Stimulated activated CD8-positive, alpha-beta memory T cell treated with anti-CD3 and anti-CD28 coated beads, Interleukin-4, amount 100 ng/mL, for 24 hours (primary cell): ENCODE results near the gene SLC1A7.

Source experiments
- DNase-seq: peaks from one replicate; pipeline ENCODE4 v3.0.0-alpha.2; 2020; ENCODE audit warnings: low read depth

SLC1A7 gene

DNA sequence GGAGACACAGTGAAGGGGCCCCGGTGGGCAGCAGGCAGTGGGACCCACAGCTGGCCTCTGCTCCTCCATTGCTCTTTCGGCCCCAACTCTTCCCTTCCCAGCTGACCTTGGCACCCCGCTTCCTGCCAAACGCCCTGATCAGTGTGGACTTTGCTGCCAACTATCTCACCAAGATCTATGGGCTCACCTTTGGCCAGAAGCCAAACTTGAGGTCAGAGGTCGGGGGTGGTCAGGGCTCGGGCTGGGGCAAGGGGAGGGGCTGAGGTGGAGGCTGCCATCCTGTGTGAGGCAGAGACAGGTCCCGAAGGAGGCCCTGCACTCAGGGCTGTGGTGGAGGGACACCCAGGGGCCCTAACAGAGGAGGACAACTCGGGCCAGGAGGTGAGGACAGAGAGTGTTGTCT lies 66.7 kb downstream of the SLC1A7 start:
- DNase-seq, result no peak

GRCh38 chr1:53075206-53075605 lies 67.2 kb downstream of the SLC1A7 start:
- no peak for DNase-seq

DNA sequence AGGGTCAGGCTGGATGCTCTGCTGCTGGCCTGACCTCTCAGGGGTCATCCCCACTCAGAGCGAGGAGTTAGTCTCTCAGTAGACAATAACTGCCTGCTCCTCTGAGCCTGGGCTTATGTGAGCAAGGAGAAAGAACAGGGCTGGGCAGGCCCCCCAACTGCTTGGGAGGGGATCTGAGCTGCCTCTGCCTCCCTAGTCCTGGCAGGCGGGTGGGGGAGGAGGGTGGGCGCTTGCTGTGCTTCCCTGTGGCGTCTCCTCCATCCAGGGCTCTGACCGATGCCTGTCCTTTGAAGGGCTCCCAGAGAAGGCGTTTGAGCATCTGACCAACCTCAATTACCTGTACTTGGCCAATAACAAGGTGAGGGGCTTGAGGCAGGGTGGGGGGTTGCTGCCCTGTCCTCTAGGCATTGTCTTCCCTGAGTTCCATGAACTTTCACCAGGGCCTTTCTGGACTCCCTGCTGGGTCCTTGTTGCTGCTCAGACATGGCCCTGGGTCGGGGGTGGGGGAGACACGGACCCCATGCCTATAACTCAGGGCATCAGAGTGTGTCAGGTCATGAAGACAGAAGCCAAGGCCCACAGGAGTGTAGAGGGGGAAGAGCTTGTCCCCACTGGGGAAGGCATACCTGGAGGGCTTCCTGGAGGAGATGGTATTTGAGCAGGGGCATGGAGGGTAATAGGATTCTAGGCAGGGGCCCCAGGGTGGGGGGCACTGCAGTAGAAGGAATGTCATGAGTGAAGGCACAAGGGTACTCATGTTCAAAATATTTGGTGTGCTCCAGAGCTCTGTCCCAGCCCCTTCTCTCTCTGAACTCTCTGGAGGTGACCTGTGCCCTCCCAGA lies 67.9 kb downstream of the SLC1A7 start:
- no peak for DNase-seq

DNA sequence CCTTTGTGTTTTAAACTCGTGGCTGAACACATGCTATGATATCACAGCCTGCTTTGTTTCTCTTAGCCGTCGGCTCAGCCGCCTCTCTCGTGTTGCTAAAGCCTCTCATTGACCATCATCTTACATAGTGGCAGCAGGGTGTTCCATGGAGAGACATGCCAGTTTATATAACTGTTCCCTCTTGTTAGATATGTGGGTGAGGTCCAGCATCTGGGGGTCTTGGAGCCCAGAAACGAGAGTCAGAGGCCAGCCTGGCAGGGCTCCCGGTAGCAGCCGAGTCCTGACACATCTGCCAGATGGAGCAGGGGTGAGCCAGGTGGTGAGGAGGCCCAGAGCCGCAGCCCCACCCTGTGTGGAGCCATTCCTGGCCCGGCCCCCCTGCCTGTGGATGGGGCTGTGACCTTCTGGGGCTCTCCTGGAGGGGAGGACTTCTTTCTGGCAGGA lies 68.5 kb downstream of the SLC1A7 start:
- no peak for DNase-seq

DNA sequence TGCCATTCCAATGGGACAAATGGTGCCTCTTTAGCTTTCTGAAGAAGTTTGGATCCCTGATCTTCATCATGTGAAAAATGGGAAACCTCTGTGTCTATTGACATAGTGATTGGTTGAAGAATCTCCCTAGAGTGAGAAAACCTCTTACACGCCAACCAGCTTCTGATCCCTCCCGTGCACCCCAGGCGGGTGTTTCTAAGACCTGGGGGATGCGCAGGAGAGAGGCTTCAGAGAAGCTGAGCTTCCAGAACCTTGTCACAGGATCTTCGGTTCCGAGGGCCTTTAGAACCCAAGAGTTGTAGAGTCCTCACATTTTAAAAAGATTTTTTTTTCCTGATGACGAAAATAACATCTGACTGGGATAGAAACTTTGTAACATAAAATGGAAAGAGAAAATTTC lies 69.2 kb downstream of the SLC1A7 start:
- no peak for DNase-seq

GRCh38 chr1:53071915-53072314 lies 70.5 kb downstream of the SLC1A7 start:
- DNase-seq, result no peak

DNA sequence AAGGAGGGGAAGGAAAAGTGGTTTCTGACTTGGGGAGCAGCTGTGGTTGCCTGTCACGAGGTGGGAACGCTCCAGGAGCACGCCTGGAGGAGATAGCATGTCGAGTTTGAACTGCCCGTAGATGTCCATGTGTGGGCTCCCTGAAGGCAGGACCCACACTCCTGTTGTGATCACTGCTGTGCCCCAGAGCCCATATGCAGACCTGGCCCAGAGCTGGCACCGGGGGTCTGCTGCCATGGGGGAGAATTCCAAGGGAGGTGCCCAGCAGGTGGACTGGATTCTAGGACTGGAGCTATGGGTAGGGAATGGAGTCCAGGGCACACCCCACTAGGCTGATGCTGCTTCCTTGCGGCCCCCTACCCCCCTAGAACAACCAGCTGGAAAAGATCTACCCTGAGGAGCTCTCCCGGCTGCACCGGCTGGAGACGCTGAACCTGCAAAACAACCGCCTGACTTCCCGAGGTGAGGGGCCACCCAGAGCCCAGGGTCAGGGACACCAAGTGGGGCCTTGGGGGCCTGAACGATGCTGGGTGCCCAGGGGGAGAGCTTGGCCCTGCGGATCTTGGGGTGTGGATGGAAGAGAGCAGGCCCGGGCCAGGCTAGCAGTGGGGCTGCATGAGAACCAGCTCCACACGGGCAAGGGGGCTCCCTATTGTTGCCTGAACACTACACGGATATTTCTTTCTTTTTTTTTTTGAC lies 71.1 kb downstream of the SLC1A7 start:
- no peak for DNase-seq

GRCh38 chr1:53070621-53071020 lies 71.8 kb downstream of the SLC1A7 start:
- DNase-seq, result no peak

DNA sequence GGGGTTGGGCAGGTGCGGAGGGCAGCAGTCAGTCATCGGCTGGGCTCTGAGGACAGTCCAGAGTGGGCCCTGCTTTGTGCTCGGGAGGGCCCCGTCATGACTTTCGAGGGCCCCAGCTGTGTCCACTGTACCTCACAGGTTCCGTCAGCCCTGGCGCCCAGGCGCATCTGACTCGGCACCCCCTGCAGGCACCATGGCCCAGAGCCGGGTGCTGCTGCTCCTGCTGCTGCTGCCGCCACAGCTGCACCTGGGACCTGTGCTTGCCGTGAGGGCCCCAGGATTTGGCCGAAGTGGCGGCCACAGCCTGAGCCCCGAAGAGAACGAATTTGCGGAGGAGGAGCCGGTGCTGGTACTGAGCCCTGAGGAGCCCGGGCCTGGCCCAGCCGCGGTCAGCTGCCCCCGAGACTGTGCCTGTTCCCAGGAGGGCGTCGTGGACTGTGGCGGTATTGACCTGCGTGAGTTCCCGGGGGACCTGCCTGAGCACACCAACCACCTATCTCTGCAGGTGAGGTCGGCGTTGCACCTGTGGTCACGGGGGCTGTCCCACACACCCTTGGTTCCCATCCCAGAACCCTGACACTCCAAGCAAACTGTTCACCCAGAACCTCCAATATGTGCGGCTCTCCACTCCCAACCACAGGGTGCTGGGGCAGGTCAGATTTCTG lies 72.6 kb downstream of the SLC1A7 start:
- no peak for DNase-seq

GRCh38 chr1:53069265-53069662 lies 73.2 kb downstream of the SLC1A7 start:
- DNase-seq, result no peak

DNA sequence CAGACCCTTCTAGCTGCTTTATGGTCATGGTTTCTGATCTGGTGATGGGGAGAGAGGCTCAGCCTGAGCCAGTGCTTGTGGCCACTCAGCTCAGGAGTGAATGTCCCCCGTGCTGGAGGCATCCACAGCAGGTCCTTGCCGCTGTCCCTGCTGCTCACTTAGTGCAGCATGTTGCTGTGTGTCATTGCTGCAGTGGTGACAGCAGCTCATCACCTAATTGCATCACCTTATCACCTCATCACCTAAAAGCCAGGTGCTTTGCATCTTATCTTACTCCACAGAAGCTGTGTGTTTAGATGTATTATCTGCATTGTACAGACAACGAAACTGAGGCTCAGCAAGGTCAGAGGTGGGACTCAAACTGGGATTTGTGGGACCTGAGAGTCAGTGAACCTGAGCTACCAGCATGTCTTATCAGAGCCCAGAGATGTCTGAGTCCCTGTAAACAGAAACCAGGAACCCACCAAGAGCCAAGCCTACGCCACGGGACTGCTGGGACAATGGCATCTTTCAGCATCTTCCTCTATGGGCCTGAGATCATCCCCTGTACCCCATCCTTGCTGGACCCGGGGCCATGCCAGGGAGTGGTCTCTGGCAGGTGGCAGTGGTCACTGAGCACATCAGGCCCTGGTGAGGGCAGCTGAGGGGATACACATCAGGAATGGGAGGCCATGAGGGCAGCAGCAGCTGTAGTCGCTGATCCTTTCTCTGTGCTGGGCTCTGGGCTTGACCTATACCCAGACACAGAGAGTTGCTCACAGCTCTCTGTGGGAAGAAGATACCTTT lies 73.9 kb downstream of the SLC1A7 start:
- DNase-seq, result no peak

DNA sequence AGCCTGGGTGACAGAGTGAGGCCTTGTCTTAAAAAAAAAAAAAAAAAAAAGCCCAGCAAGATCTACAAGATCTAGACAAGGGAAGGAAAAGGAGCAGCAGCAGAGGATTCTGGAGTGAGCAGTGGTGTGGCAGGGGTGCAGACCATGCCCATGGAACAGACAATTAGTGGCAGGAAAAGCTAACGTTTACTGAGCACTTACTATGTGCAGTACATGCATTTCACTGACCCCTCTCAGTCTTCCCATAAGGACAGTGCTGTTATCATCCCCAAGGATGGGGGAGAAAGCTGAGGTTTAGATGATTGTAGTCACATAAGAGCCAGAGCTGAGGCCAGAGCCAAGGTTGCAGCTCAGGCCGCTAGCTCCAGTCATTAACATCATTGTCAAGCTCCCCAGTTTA lies 74.6 kb downstream of the SLC1A7 start:
- no peak for DNase-seq

DNA sequence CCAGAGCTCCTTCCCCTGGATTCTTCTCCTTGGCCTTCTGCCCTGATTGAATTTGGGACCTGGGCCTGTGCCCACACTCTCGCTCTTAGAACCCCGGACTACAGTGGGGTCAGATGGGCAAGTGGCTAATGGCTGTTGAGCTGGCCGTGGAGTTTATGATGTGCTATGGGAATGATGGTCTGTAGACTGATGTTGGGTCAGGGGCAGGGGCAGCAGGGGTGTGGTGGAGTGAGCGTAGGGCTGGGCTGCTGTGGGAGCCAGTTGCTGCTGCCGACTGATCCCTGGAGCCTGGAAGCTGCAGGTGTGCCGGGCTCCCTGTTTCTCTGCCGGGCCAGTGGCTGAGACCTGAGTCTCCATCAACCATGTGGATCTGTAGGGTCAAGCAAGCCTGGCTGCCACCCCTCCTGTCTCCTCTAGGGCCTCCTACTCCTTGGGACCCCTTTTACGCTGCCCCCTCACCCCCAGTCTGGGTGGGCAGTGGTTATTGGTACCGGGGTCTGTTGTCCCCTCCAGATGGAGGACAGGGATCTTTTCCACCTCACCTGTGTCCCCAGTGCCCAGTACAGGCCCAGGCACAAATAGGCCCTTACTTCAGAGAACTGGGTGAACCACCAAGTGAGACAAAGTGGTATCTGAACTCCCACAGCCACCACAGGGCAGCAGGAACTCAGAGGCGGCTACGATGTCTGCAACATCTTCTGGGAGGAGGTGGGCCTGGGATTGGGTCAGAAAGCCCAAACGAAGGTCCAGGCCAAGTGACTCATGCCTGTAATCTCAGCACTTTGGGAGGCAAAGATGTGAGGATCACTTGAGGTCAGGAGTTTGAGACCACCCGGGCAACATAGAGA lies 75.3 kb downstream of the SLC1A7 start:
- DNase-seq, result no peak

DNA sequence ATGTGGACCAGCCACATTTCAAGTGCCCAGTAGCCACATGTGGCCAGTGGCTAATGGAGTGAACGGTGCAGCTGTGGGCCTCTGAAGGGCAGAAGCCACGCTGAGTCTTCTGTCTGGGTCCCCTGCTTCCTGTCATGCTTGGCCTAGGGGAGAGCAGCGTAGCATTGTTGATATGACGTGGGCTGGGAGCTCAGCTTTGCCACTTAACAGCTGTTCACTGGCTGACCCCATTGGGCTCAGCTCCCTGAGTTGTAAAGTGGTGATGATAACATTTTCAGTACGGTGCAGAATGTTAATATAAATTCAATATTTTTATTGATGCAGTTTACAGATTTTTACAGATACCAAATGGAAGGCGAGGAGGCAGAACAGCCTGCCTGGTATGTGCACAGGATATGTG lies 76.0 kb downstream of the SLC1A7 start:
- no peak for DNase-seq

DNA sequence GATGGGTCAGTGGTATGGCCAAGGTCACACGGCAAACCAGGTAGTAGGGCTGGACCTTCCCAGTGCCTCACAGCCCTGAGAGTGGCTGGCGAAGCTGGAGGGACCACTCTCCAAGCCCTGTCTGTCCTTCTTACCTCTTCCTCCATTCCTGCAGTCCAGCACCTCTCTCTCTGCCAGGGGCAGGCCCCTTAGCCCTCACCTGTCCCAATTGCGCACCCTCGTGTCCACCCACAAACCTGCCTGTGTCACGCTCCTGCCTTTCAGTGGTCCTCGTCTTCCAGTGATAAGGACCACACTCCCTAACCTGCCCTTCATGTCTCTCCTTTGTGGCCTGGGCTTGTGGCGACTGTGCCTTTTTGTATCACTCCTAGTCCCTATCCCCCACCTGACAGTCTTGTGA lies 77.0 kb downstream of the SLC1A7 start:
- no peak for DNase-seq

- no peak for DNase-seq
These were observed 78.5 kb downstream of the SLC1A7 start for GRCh38 chr1:53063744-53064515.

DNA sequence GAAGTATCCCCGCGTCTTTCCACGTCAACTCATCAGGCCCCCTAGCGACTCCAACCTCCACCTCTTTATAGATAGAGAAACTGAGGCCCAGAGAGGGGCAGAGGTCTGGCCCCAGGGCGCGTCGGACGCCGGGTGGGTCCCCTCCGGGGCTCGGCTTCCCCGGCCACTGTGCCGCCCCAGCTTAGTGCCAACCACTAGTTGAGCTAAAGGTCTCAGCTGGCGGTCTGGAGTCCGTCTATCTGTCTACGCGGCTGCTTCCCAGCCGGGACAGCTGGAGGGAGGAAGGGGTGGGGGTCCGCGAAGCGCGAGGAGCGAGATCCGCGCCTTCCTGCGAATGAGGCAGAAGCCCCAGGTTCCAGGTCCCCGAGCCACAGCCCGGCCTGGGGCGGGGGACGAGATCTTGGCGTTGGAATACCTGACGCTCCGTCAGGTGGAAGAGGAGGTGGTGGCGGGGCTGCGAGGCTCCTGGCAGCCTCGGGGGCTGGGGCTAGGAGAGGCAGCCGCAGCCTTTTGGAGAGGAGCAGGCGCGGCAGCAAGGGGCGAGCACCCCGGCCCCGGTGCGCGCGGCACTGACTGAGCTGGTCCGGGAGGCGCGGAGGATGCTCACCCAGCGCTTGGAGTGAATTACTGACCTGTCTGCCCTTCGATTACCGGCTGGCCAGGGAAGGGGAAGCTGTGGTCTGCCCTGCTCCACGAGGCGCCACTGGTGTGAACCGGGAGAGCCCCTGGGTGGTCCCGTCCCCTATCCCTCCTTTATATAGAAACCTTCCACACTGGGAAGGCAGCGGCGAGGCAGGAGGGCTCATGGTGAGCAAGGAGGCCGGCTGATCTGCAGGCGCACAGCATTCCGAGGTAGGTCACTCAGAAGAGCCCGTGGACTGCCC lies 79.5 kb downstream of the SLC1A7 start:
- no peak for DNase-seq

DNA sequence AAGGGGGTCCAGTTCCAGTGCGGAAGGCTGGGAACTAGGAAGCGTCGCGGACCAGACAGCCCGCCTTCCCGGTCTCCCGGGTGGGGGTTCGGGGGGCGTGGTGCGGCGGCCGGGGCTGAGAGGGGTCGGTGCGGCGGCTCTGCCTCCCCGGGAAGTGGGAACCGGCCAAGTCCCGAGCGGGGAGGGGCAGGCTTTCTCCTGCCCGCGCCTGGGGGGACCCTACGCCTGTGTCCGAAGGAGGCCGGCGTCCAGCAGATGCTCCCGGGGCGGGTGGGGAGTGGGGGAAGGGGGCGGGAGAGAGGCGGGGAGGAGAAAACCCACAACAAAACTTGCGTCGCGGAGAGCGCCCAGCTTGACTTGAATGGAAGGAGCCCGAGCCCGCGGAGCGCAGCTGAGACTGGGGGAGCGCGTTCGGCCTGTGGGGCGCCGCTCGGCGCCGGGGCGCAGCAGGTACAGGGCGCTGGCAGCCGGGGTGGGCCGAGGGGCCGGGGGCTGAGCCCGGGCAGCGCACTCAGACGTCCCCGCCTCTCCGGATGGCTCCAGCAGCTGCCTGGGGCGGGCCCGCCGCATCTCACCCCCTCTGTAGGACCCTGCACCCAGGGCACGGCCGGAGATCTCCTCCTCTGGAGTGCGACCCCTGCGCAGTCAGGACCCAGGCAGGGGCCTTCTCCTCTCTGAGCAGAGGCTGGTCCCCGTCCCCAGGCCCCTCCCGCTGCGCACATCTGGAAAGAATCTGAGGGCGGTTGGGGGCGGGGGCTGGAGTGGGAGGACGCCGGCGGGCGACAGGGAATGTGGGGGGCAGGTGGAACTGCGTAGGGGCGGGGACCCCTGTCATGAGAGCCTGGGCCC lies 80.4 kb downstream of the SLC1A7 start, which contains the start of gene PODN:
TSS of gene PODN (plus strand) at position 355 of the 849 bp plus-strand sequence. CDS start 7,643 bp downstream, outside the sequence.
- no peak for DNase-seq
